A549 (cell line): ENCODE data around the gene MESP1. TPM values are rescaled to one million over a fixed set of nuclear protein-coding genes. Genes with fewer than 3 reads are reported as not detected.

Experiments
- ATAC-seq, 2 experiments: fragments of 200-7000 bp in 1 of 2; fragments of >200 bp in 1 of 2; cut with Nextera tagmentation in 1 of 2; cut with Tn5 transposase in 1 of 2; 3 replicates each; pipeline versions ENCODE4 v1.8.0 to v1.9.1; 2018 to 2020; ENCODE audit warnings: mild to moderate bottlenecking in 1 of 2, moderate library complexity in 1 of 2
- CTCF ChIA-PET: fragments of 300-600 bp; sonication (Branson Sonifier 250); formaldehyde crosslinking; extraction: SDS; loops from one replicate; lab custom pipeline; 2021; ENCODE audit warnings: antibody characterized with exemption, inconsistent platforms; lab: Yijun Ruan, JAX
- POLR2A ChIA-PET: fragments of 350-600 bp; formaldehyde crosslinking; extraction: SDS; loops from one replicate; lab custom pipeline; 2021; ENCODE audit warnings: antibody characterized with exemption, inconsistent platforms; lab: Yijun Ruan, JAX
- DNase-seq, 2 experiments: peaks; one replicate each; pipeline versions ENCODE4 v3.0.0 to v3.0.0-alpha.2; 2011 to 2016; ENCODE audit warnings: low read depth in 1 of 2, low spot score in 1 of 2
- FAIRE-seq: peaks from 2 replicates; lab custom pipeline; 2011; peaks lifted over from hg19 to GRCh38; lab: Jason Lieb, UNC
- H3K27ac ChIP-seq, 2 experiments: fragments of >200 bp; sonication (Bioruptor Twin); formaldehyde crosslinking; 3 replicates each; pipeline ENCODE4 v1.5.1; 2016 to 2017
- H3K4me1 ChIP-seq: fragments of >200 bp; sonication (Bioruptor Twin); formaldehyde crosslinking; 3 replicates; pipeline ENCODE4 v1.6.1; 2016
- H3K4me2 ChIP-seq: fragments of >200 bp; sonication (Bioruptor Twin); formaldehyde crosslinking; 3 replicates; pipeline ENCODE4 v1.6.1; 2016
- H3K4me3 ChIP-seq: fragments of >200 bp; sonication (Bioruptor Twin); formaldehyde crosslinking; 3 replicates; pipeline ENCODE4 v1.5.1; 2016
- H3K9me3 ChIP-seq: fragments of >200 bp; sonication (Bioruptor Twin); formaldehyde crosslinking; 3 replicates; pipeline ENCODE4 v1.6.1; 2016
- FOSL2 ChIP-seq, 2 experiments: fragments of 450-650 bp in 1 of 2; fragments of >200 bp in 1 of 2; sonication (Bioruptor Twin) in 1 of 2; formaldehyde crosslinking; IDR thresholded peaks; 2 replicates each; pipeline versions ENCODE4 v1.5.0 to v1.6.1; 2016 to 2020; ENCODE audit warnings: mild to moderate bottlenecking in 1 of 2, moderate library complexity in 1 of 2
- FOXS1 ChIP-seq: fragments of 250-450 bp; sonication (Bioruptor Pico); IDR thresholded peaks from 2 replicates; pipeline ENCODE4 v1.5.0; 2020; ENCODE audit warnings: mild to moderate bottlenecking, moderate library complexity
- GATA3 ChIP-seq: IDR thresholded peaks from 2 replicates; pipeline ENCODE4 v1.6.1; 2012; ENCODE audit warnings: borderline replicate concordance
- HOXA7 ChIP-seq: fragments of 250-450 bp; sonication (Bioruptor Pico); IDR thresholded peaks from 2 replicates; pipeline ENCODE4 v1.5.0; 2020; ENCODE audit warnings: mild to moderate bottlenecking, moderate library complexity
- HOXB13 ChIP-seq: fragments of 250-450 bp; sonication (Bioruptor Pico); IDR thresholded peaks from 2 replicates; pipeline ENCODE4 v1.5.0; 2020; ENCODE audit warnings: low read depth, mild to moderate bottlenecking, moderate library complexity
- JUN ChIP-seq, 2 experiments: fragments of >200 bp; sonication (Bioruptor Twin); formaldehyde crosslinking; IDR thresholded peaks; 2 replicates in 1 of 2; 3 replicates in 1 of 2; pipeline ENCODE4 v1.6.1; 2016 to 2017
- KDM5A ChIP-seq: fragments of 200-600 bp; sonication (generic); IDR thresholded peaks from 2 replicates; pipeline ENCODE4 v1.6.1; 2016; ENCODE audit warnings: antibody characterized with exemption, mild to moderate bottlenecking
- MAFK ChIP-seq: fragments of 450-650 bp; IDR thresholded peaks from 2 replicates; pipeline ENCODE4 v1.6.1; 2014; ENCODE audit not compliant: partially characterized antibody
- MAZ ChIP-seq: fragments of 150-350 bp; IDR thresholded peaks from 2 replicates; pipeline ENCODE4 v1.6.1; 2014; ENCODE audit warnings: antibody characterized with exemption, low read depth, low read length, borderline replicate concordance
- NPAS2 ChIP-seq: fragments of 250-450 bp; sonication (Bioruptor Pico); IDR thresholded peaks from 2 replicates; pipeline ENCODE4 v1.8.0; 2022; ENCODE audit warnings: mild to moderate bottlenecking, moderate library complexity, borderline replicate concordance
- NR3C1 ChIP-seq: fragments of >200 bp; sonication (Bioruptor Twin); formaldehyde crosslinking; IDR thresholded peaks from 3 replicates; pipeline ENCODE4 v1.6.1; 2017
- RAD21 ChIP-seq, 2 experiments: fragments of >200 bp in 1 of 2; sonication (Bioruptor Twin) in 1 of 2; formaldehyde crosslinking in 1 of 2; IDR thresholded peaks in 1 of 2; conservative IDR thresholded peaks in 1 of 2; 2 replicates in 1 of 2; 3 replicates in 1 of 2; pipeline ENCODE4 v1.6.1; 2012 to 2018; ENCODE audit warnings: inconsistent platforms in 1 of 2
- RCOR1 ChIP-seq: fragments of 150-350 bp; IDR thresholded peaks from 2 replicates; pipeline ENCODE4 v1.6.1; 2014; ENCODE audit warnings: antibody characterized with exemption, low read length, low read depth
- ZNF302 ChIP-seq: fragments of 250-450 bp; sonication (Bioruptor Pico); IDR thresholded peaks from 2 replicates; pipeline ENCODE4 v1.9.0; 2021; ENCODE audit warnings: inconsistent platforms, mild to moderate bottlenecking, moderate library complexity
- WGBS: methylation state at CpG from one replicate; pipeline ENCODE4 v1.1.6; 2017; ENCODE audit errors: missing lambda C conversion rate; 5-methylcytosine and 5-hydroxymethylcytosine counted together
- polyA plus RNA-seq, 4 experiments: library from polyadenylated mRNA; depleted of rRNA in 3 of 4; stranded (reverse); fragments of >200 nt; fragmentation: RNase III in 1 of 4; extraction: RNeasy Plus Mini Kit Qiagen cat#74134 plus additional on column Dnase treatment in 1 of 4; gene quantifications; 2 replicates in 3 of 4; 3 replicates in 1 of 4; pipeline ENCODE4 v1.2.3, GENCODE V29; 2011 to 2017
- TF ChIP-seq, protein P1 (sequence below): fragments of 250-450 bp; sonication (Bioruptor Pico); IDR thresholded peaks from 2 replicates; pipeline ENCODE4 v1.5.0; 2021; ENCODE audit warnings: mild to moderate bottlenecking, moderate library complexity, borderline replicate concordance
- TF ChIP-seq, protein P2 (sequence below): fragments of 150-350 bp; IDR thresholded peaks from 2 replicates; pipeline ENCODE4 v1.6.1; 2014; ENCODE audit warnings: low read depth, mild to moderate bottlenecking, low read length
- TF ChIP-seq, protein P3 (sequence below): IDR thresholded peaks from 2 replicates; pipeline ENCODE4 v1.6.1; 2012; ENCODE audit warnings: low read depth, borderline replicate concordance
- TF ChIP-seq, protein P4 (sequence below): IDR thresholded peaks from 2 replicates; pipeline ENCODE4 v1.6.1; 2012

Gene MESP1
- polyA plus RNA-seq, 2 of the 4 experiments (the other 2 are of a cell fraction): 1.2 to 2.7 TPM

DNA sequence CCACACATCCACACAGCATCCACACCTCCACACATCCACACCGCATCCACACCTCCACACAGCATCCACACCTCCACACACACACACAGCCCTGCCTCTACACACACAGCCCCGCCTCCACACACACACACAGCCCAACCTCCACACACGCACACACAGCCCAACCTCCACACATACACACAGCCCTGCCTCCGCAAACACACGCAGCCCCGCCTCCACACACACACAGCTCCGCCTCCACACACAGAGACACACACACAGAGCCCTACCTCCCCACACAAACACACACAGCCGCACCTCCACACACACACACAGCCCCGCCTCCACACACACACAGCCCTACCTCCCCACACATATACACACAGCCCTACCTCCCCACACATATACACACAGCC lies 4.7 kb downstream of the MESP1 start (continued):
- TF ChIP-seq, protein P1, sequence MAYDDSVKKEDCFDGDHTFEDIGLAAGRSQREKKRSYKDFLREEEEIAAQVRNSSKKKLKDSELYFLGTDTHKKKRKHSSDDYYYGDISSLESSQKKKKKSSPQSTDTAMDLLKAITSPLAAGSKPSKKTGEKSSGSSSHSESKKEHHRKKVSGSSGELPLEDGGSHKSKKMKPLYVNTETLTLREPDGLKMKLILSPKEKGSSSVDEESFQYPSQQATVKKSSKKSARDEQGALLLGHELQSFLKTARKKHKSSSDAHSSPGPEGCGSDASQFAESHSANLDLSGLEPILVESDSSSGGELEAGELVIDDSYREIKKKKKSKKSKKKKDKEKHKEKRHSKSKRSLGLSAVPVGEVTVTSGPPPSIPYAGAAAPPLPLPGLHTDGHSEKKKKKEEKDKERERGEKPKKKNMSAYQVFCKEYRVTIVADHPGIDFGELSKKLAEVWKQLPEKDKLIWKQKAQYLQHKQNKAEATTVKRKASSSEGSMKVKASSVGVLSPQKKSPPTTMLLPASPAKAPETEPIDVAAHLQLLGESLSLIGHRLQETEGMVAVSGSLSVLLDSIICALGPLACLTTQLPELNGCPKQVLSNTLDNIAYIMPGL: no peak
- no peak for TF ChIP-seq JUN (IDR thresholded peaks at IDR 0.05)
- TF ChIP-seq GATA3: no peak
- no peak for TF ChIP-seq ZNF302 (CRISPR knock-in tag)
- TF ChIP-seq, protein P2, sequence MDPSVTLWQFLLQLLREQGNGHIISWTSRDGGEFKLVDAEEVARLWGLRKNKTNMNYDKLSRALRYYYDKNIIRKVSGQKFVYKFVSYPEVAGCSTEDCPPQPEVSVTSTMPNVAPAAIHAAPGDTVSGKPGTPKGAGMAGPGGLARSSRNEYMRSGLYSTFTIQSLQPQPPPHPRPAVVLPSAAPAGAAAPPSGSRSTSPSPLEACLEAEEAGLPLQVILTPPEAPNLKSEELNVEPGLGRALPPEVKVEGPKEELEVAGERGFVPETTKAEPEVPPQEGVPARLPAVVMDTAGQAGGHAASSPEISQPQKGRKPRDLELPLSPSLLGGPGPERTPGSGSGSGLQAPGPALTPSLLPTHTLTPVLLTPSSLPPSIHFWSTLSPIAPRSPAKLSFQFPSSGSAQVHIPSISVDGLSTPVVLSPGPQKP: no peak

DNA sequence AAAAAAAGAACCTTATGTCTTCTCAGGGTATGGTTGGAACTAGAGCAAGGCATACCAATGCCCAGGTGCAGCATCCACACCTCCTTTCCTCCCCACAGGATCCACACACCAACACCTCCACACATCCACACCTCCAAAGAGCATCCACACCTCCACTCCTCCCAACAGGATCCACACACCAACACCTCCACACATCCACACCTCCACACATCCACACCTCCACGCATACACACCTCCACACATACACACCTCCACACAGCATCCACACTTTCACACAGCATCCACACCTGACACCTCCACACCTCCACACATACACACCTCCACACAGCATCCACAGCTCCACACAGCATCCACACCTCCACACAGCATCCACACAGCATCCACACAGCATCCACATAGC lies 5.3 kb downstream of the MESP1 start:
- no peaks in the 10 kb centered on the region for H3K9me3 ChIP-seq
- no peak overlapping the region for H3K4me2 ChIP-seq
- no peak overlapping the region for H3K4me3 ChIP-seq
- DNase-seq (no peak), ATAC-seq (no peak), FAIRE-seq (no peak)
- CTCF ChIA-PET: interaction anchor here (1.3 to 6.4 kb wide), 4 partner anchors 15 to 143 kb away, joined by 3 to 110 read pairs (median 14); no protein-coding TSS in a partner anchor
- H3K27ac ChIP-seq: no peak overlapping the region
- POLR2A ChIA-PET: no interaction called here
- H3K4me1 ChIP-seq: peaks cover 8% of the 10 kb centered on the region; the same call in 2 of the 3 replicates
- TF ChIP-seq MAFK (no peak), GATA3 (no peak)
- TF ChIP-seq, protein P3, sequence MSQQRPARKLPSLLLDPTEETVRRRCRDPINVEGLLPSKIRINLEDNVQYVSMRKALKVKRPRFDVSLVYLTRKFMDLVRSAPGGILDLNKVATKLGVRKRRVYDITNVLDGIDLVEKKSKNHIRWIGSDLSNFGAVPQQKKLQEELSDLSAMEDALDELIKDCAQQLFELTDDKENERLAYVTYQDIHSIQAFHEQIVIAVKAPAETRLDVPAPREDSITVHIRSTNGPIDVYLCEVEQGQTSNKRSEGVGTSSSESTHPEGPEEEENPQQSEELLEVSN: no peak
- WGBS: 82% methylated on average over 1 of the region's 1 CpG

DNA sequence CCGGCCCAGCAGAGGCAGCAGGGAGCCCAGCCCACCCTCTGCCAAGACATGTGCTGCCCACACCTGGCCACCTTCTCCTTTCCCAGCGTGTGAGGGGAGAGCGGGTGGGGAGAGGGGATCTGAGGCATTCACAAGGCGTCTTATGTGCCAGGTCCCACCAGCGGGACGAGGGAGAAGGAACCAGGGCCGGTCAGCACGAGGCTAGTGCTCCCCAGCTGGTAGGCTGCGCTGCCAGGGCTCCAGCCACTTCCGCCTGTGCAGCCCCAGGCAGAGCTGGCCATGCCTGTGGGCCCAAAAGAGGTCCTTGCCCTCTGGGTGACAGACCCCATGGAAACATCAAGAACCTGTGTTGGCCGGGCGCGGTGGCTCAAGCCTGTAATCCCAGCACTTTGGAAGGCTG lies 5.9 kb downstream of the MESP1 start:
- POLR2A ChIA-PET: no interaction called here
- no peak for FAIRE-seq

More for the DNA sequence above, 5.9 kb downstream of the MESP1 start:
- no peak for ATAC-seq
- Histone ChIP-seq H3K4me2 (no peak overlapping the region), H3K4me1 (peaks cover 7% of the 10 kb centered on the region; the same call in 2 of the 3 replicates), H3K4me3 (no peak overlapping the region), H3K9me3 (no peaks in the 10 kb centered on the region), H3K27ac (no peak overlapping the region)
- 70% methylated on average over 13 of the region's 13 CpGs for WGBS
- DNase-seq: no peak
- CTCF ChIA-PET: interaction anchor here (0.6 to 6.4 kb wide), 7 partner anchors 13 to 326 kb away, joined by 3 to 110 read pairs (median 10); no protein-coding TSS in a partner anchor
- TF ChIP-seq HOXA7 (CRISPR knock-in tag) (no peak), MAZ (no peak), KDM5A (no peak), NR3C1 (no peak), FOXS1 (CRISPR knock-in tag) (no peak), HOXB13 (no peak), NPAS2 (CRISPR knock-in tag) (no peak), RAD21 (conservative IDR thresholded peaks at IDR 0.05 in 1 of 2, IDR thresholded peaks at IDR 0.05 in 1 of 2) (no peak), RCOR1 (no peak), FOSL2 (IDR thresholded peaks at IDR 0.05) (no peak), FOSL2 (CRISPR knock-in tag; IDR thresholded peaks at IDR 0.05) (no peak)
- TF ChIP-seq, protein P4, sequence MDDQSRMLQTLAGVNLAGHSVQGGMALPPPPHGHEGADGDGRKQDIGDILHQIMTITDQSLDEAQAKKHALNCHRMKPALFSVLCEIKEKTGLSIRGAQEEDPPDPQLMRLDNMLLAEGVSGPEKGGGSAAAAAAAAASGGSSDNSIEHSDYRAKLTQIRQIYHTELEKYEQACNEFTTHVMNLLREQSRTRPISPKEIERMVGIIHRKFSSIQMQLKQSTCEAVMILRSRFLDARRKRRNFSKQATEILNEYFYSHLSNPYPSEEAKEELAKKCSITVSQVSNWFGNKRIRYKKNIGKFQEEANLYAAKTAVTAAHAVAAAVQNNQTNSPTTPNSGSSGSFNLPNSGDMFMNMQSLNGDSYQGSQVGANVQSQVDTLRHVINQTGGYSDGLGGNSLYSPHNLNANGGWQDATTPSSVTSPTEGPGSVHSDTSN: no peak
- TF ChIP-seq, protein P3: no peak
- TF ChIP-seq, protein P1: no peak
